PC-9 (cell line): ENCODE measurements around the gene JUNB.

Experiments
- EZH2 ChIP-seq: fragments of 200-600 bp; sonication (generic); IDR thresholded peaks from 2 replicates; pipeline ENCODE4 v1.8.0; 2017; ENCODE audit warnings: antibody characterized with exemption, low read depth
- TF ChIP-seq, protein P1 (sequence below): fragments of 200-600 bp; sonication (generic); conservative IDR thresholded peaks from 2 replicates; pipeline ENCODE4 v1.6.1; 2017; ENCODE audit warnings: mixed run types, antibody characterized with exemption, mild to moderate bottlenecking, moderate library complexity

DNA sequence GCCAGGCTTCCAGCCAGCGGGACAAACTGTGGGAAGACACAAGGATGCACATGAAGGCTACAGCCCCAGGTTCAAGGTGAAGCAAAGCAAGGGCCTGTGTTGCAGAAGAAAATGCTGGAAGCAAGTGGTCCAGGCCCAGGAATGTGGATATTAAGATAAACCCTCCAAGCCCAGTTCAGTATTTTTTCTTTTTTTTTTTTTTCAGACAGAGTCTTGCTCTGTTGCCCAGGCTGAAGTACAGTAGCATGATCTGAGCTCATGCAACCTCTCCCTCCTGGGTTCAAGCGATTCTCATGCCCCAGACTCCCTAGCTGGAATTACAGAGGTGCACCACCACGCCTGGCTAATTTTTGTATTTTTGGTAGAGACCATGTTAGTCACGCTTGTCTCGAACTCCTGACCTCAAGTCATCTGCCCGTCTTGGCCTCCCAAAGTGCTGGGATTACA is 5.9 kb downstream of the JUNB start:
- no peak for TF ChIP-seq EZH2
- TF ChIP-seq, protein P1, sequence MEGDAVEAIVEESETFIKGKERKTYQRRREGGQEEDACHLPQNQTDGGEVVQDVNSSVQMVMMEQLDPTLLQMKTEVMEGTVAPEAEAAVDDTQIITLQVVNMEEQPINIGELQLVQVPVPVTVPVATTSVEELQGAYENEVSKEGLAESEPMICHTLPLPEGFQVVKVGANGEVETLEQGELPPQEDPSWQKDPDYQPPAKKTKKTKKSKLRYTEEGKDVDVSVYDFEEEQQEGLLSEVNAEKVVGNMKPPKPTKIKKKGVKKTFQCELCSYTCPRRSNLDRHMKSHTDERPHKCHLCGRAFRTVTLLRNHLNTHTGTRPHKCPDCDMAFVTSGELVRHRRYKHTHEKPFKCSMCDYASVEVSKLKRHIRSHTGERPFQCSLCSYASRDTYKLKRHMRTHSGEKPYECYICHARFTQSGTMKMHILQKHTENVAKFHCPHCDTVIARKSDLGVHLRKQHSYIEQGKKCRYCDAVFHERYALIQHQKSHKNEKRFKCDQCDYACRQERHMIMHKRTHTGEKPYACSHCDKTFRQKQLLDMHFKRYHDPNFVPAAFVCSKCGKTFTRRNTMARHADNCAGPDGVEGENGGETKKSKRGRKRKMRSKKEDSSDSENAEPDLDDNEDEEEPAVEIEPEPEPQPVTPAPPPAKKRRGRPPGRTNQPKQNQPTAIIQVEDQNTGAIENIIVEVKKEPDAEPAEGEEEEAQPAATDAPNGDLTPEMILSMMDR = no peak
